HepG2 (cell line): ENCODE results near the gene AP1AR. TPM values are rescaled to one million over a fixed set of nuclear protein-coding genes. Genes with fewer than 3 reads are reported as not detected.

Experiments used
- KDM2A ChIP-seq: sonication (generic); formaldehyde crosslinking; IDR thresholded peaks from 2 replicates; pipeline ENCODE4 v1.4.0; 2020; ENCODE audit warnings: low read depth, missing genetic modification reagents, borderline replicate concordance
- NCOA2 ChIP-seq: sonication (generic); formaldehyde crosslinking; IDR thresholded peaks from 2 replicates; pipeline ENCODE4 v1.8.0; 2022; ENCODE audit warnings: inconsistent platforms
- NFKBIZ ChIP-seq: IDR thresholded peaks from 2 replicates; pipeline ENCODE4 v1.6.1; 2018; ENCODE audit warnings: missing genetic modification reagents, missing compliant biosample characterization
- NFRKB ChIP-seq: fragments of 450-650 bp; IDR thresholded peaks from 2 replicates; pipeline ENCODE4 v1.6.1; 2017
- PAWR ChIP-seq: sonication (generic); formaldehyde crosslinking; IDR thresholded peaks from 2 replicates; pipeline ENCODE4 v1.4.0; 2020; ENCODE audit warnings: missing genetic modification reagents, mild to moderate bottlenecking, borderline replicate concordance
- SALL2 ChIP-seq: sonication (generic); formaldehyde crosslinking; IDR thresholded peaks from 2 replicates; pipeline ENCODE4 v1.8.1; 2023; ENCODE audit warnings: mild to moderate bottlenecking, missing genetic modification reagents, inconsistent platforms
- ZNF317 ChIP-seq: sonication (generic); formaldehyde crosslinking; IDR thresholded peaks from 2 replicates; pipeline ENCODE4 v1.5.0; 2020; ENCODE audit warnings: mild to moderate bottlenecking, missing genetic modification reagents
- ZNF367 ChIP-seq: sonication (generic); formaldehyde crosslinking; IDR thresholded peaks from 2 replicates; pipeline ENCODE4 v1.4.0; 2020; ENCODE audit warnings: missing genetic modification reagents, borderline replicate concordance
- ZNF550 ChIP-seq: sonication (generic); formaldehyde crosslinking; IDR thresholded peaks from 2 replicates; pipeline ENCODE4 v1.4.0; 2020; ENCODE audit warnings: mild to moderate bottlenecking, missing genetic modification reagents, borderline replicate concordance
- ZNF569 ChIP-seq: sonication (generic); formaldehyde crosslinking; IDR thresholded peaks from 2 replicates; pipeline ENCODE4 v1.5.0; 2020; ENCODE audit warnings: mild to moderate bottlenecking, missing genetic modification reagents, moderate library complexity, borderline replicate concordance
- polyA plus RNA-seq, 8 experiments: library from polyadenylated mRNA; depleted of rRNA in 3 of 8; stranded (reverse) in 7 of 8; unstranded in 1 of 8; fragments of >200 nt; fragmentation: Illumina TruSeq in 4 of 8; extraction: Trizol in 4 of 8; gene quantifications; 2 replicates each; pipeline versions ENCODE4 v1.2.1 to v1.2.3, GENCODE V29; 2011 to 2016; ENCODE audit warnings: low read depth in 4 of 8, missing spikeins in 1 of 8, mixed read lengths in 1 of 8; ENCODE audit not compliant: insufficient read depth in 1 of 8
- total RNA-seq, 5 experiments: library from RNA; depleted of rRNA; stranded (reverse); fragments of >200 nt; fragmentation: Illumina TruSeq; extraction: Trizol; gene quantifications; 2 replicates each; pipeline ENCODE4 v1.2.3, GENCODE V29; 2016; ENCODE audit warnings: low read depth in 1 of 5
- TF ChIP-seq, protein P1 (sequence below): sonication (generic); formaldehyde crosslinking; conservative IDR thresholded peaks from 2 replicates; pipeline ENCODE4 v1.5.0; 2020; ENCODE audit warnings: missing genetic modification reagents
- TF ChIP-seq, protein P2 (sequence below): IDR thresholded peaks from 2 replicates; pipeline ENCODE4 v1.6.1; 2018; ENCODE audit warnings: missing genetic modification reagents, mild to moderate bottlenecking, missing compliant biosample characterization
- TF ChIP-seq, protein P3 (sequence below): IDR thresholded peaks from 2 replicates; pipeline ENCODE4 v1.6.1; 2016
- TF ChIP-seq, protein P4 (sequence below): sonication (generic); formaldehyde crosslinking; IDR thresholded peaks from 2 replicates; pipeline ENCODE4 v1.8.0; 2022; ENCODE audit warnings: mild to moderate bottlenecking, missing genetic modification reagents, moderate library complexity
- TF ChIP-seq, protein P5 (sequence below): fragments of 450-650 bp; IDR thresholded peaks from 2 replicates; pipeline ENCODE4 v1.6.1; 2016
- TF ChIP-seq, protein P6 (sequence below): IDR thresholded peaks from 2 replicates; pipeline ENCODE4 v1.6.1; 2016; ENCODE audit warnings: missing compliant biosample characterization, missing genetic modification reagents, borderline replicate concordance

The AP1AR gene
- total and polyA plus RNA-seq, 2 of the 13 experiments (the other 11 are each of a cell fraction or from before 2014, with no cell fraction given): 24.9 to 39.9 TPM

DNA sequence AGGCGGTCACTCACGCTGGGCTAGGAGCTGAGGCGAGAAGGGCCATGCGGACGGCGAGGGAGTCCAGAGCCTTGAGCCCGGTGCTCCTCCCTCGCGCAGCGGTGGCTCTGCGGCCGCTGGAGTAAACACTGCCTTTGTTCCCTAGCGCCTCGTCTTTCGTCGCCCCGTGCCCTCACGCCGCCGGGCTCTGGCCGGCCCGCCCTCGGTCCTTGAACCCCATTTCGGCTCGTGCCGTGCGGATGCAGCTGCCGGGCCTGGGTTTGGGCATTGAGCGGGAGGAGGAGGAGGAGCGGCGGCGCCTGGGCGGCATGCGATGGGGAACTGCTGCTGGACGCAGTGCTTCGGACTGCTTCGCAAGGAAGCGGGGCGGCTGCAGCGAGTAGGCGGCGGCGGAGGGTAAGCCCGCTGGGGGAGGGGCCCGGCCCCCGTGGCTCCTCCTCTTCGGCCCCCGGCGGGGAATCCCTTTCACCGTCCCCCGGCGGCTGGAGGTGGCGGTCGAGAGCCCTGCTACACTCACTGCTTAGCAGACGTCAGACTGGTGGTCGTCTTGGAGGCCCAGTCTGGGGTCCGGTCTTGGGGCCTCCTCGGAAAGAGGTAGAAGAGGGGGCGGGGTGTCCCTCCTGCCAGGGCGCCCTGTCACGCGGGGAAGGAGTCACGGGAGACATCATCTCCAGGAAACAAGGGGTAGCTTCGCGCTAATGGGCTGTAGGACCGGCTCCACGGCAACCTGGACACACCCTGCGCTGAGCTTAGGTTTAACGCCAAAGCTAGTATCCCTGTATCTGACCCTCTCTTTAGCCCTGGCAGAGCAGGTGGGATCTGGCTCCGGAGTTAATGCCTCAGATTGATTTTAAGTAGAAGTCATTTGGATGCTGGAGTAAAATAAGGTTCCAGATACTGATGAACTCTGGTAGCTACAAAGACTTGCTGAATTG lies at the start of gene AP1AR (continued):
- TF ChIP-seq NFKBIZ (CRISPR knock-in tag): peak; percentile 31; the same call in 1 of the 2 replicates
- no peak; the same call in 1 of the 2 replicates for TF ChIP-seq ZNF550
- TF ChIP-seq, protein P1, sequence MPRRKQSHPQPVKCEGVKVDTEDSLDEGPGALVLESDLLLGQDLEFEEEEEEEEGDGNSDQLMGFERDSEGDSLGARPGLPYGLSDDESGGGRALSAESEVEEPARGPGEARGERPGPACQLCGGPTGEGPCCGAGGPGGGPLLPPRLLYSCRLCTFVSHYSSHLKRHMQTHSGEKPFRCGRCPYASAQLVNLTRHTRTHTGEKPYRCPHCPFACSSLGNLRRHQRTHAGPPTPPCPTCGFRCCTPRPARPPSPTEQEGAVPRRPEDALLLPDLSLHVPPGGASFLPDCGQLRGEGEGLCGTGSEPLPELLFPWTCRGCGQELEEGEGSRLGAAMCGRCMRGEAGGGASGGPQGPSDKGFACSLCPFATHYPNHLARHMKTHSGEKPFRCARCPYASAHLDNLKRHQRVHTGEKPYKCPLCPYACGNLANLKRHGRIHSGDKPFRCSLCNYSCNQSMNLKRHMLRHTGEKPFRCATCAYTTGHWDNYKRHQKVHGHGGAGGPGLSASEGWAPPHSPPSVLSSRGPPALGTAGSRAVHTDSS (CRISPR knock-in tag): no peak
- TF ChIP-seq, protein P2, sequence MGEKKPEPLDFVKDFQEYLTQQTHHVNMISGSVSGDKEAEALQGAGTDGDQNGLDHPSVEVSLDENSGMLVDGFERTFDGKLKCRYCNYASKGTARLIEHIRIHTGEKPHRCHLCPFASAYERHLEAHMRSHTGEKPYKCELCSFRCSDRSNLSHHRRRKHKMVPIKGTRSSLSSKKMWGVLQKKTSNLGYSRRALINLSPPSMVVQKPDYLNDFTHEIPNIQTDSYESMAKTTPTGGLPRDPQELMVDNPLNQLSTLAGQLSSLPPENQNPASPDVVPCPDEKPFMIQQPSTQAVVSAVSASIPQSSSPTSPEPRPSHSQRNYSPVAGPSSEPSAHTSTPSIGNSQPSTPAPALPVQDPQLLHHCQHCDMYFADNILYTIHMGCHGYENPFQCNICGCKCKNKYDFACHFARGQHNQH (CRISPR knock-in tag): peak; percentile 71; the same call in 1 of the 2 replicates
- peak; percentile 67; the same call in 1 of the 2 replicates for TF ChIP-seq KDM2A
- TF ChIP-seq SALL2: no peak
- TF ChIP-seq, protein P3, sequence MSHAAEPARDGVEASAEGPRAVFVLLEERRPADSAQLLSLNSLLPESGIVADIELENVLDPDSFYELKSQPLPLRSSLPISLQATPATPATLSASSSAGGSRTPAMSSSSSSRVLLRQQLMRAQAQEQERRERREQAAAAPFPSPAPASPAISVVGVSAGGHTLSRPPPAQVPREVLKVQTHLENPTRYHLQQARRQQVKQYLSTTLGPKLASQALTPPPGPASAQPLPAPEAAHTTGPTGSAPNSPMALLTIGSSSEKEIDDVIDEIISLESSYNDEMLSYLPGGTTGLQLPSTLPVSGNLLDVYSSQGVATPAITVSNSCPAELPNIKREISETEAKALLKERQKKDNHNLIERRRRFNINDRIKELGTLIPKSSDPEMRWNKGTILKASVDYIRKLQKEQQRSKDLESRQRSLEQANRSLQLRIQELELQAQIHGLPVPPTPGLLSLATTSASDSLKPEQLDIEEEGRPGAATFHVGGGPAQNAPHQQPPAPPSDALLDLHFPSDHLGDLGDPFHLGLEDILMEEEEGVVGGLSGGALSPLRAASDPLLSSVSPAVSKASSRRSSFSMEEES (CRISPR knock-in tag): no peak
- TF ChIP-seq, protein P4, sequence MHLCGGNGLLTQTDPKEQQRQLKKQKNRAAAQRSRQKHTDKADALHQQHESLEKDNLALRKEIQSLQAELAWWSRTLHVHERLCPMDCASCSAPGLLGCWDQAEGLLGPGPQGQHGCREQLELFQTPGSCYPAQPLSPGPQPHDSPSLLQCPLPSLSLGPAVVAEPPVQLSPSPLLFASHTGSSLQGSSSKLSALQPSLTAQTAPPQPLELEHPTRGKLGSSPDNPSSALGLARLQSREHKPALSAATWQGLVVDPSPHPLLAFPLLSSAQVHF (CRISPR knock-in tag): no peak
- no peak for TF ChIP-seq ZNF367 (CRISPR knock-in tag)
- no peak; the same call in 1 of the 2 replicates for TF ChIP-seq ZNF317 (CRISPR knock-in tag)
- TF ChIP-seq, protein P5, sequence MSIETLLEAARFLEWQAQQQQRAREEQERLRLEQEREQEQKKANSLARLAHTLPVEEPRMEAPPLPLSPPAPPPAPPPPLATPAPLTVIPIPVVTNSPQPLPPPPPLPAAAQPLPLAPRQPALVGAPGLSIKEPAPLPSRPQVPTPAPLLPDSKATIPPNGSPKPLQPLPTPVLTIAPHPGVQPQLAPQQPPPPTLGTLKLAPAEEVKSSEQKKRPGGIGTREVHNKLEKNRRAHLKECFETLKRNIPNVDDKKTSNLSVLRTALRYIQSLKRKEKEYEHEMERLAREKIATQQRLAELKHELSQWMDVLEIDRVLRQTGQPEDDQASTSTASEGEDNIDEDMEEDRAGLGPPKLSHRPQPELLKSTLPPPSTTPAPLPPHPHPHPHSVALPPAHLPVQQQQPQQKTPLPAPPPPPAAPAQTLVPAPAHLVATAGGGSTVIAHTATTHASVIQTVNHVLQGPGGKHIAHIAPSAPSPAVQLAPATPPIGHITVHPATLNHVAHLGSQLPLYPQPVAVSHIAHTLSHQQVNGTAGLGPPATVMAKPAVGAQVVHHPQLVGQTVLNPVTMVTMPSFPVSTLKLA: no peak
- TF ChIP-seq PAWR (CRISPR knock-in tag): no peak
- TF ChIP-seq, protein P6, sequence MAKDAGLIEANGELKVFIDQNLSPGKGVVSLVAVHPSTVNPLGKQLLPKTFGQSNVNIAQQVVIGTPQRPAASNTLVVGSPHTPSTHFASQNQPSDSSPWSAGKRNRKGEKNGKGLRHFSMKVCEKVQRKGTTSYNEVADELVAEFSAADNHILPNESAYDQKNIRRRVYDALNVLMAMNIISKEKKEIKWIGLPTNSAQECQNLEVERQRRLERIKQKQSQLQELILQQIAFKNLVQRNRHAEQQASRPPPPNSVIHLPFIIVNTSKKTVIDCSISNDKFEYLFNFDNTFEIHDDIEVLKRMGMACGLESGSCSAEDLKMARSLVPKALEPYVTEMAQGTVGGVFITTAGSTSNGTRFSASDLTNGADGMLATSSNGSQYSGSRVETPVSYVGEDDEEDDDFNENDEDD (CRISPR knock-in tag): no peak
- TF ChIP-seq ZNF569 (CRISPR knock-in tag): 0 out of 2 replicates have a peak, but pooled peaks have one; percentile 42
- no peak for TF ChIP-seq NFRKB
- no peak for TF ChIP-seq NCOA2
